ENCODE data around the gene PIGB. TPM values are rescaled to one million over a fixed set of nuclear protein-coding genes. Genes with fewer than 3 reads are reported as not detected.
A peak's percentile ranks its signal among the peaks of the same experiment; 100 is the strongest.
"Not testable (repeated sequence)": the region's sequence is repeated elsewhere in the genome, so short reads cannot be mapped to it uniquely, and the experiment has no call there.

PIGB gene
- total RNA-seq, 1 donor from 2014 or later = 10.9 TPM

- TF ChIP-seq CTCF (IDR thresholded peaks at IDR 0.05; ENCODE audit: insufficient read depth, low read length, poor library complexity, severe bottlenecking) = no peak
- Histone ChIP-seq H3K36me3 (ENCODE audit: control insufficient read depth, insufficient read depth, low read length) (no peaks in the 10 kb centered on the region), H3K4me3 (ENCODE audit: low read depth, low read length) (peak within 1 kb of the TSS; percentile 88), H3K27me3 (ENCODE audit: control insufficient read depth, insufficient read depth, low read length) (no peaks in the 10 kb centered on the region)
- no peak for DNase-seq (ENCODE audit: low read depth)
These were observed 29.1 kb upstream of the PIGB start, which contains the start of gene RAB27A for GRCh38 chr15:55289746-55290527. Gene RAB27A, minus strand, starts transcription at chr15:55289813. Its CDS starts 54,879 bp downstream, at chr15:55234934.

- H3K4me3 ChIP-seq (ENCODE audit: low read depth, low read length) = peak overlapping the region; percentile 88
- peak; percentile 25 for DNase-seq (ENCODE audit: low read depth)
- TF ChIP-seq CTCF (IDR thresholded peaks at IDR 0.05; ENCODE audit: insufficient read depth, low read length, poor library complexity, severe bottlenecking) = peak; percentile 94
- no peaks in the 10 kb centered on the region for H3K36me3 ChIP-seq (ENCODE audit: control insufficient read depth, insufficient read depth, low read length)
- H3K27me3 ChIP-seq (ENCODE audit: control insufficient read depth, insufficient read depth, low read length) = no peaks in the 10 kb centered on the region
These were observed 28.4 kb upstream of the PIGB start for GRCh38 chr15:55290528-55291057.

- DNase-seq (ENCODE audit: low read depth) = no peak
- H3K36me3 ChIP-seq (ENCODE audit: control insufficient read depth, insufficient read depth, low read length) = no peaks in the 10 kb centered on the region
- H3K4me3 ChIP-seq (ENCODE audit: low read depth, low read length) = no peak overlapping the region
- no peak for TF ChIP-seq CTCF (IDR thresholded peaks at IDR 0.05; ENCODE audit: insufficient read depth, low read length, poor library complexity, severe bottlenecking)
- no peaks in the 10 kb centered on the region for H3K27me3 ChIP-seq (ENCODE audit: control insufficient read depth, insufficient read depth, low read length)
These were observed 21.7 kb upstream of the PIGB start for GRCh38 chr15:55297315-55297714.

- not testable (repeated sequence) for DNase-seq (ENCODE audit: low read depth); H3K36me3 ChIP-seq (ENCODE audit: control insufficient read depth, insufficient read depth, low read length); H3K27me3 ChIP-seq (ENCODE audit: control insufficient read depth, insufficient read depth, low read length); H3K4me3 ChIP-seq (ENCODE audit: low read depth, low read length)
These were observed 16.2 kb upstream of the PIGB start for GRCh38 chr15:55302801-55303200.

- no peaks in the 10 kb centered on the region for H3K27me3 ChIP-seq (ENCODE audit: control insufficient read depth, insufficient read depth, low read length)
- peak overlapping the region; percentile 85 for H3K4me3 ChIP-seq (ENCODE audit: low read depth, low read length)
- no peak for DNase-seq (ENCODE audit: low read depth)
- no peaks in the 10 kb centered on the region for H3K36me3 ChIP-seq (ENCODE audit: control insufficient read depth, insufficient read depth, low read length)
- TF ChIP-seq CTCF (IDR thresholded peaks at IDR 0.05; ENCODE audit: insufficient read depth, low read length, poor library complexity, severe bottlenecking) = no peak
These were observed 665 bp downstream of the PIGB start for GRCh38 chr15:55319537-55320237.

GRCh38 chr15:55320238-55320550 lies 1.2 kb downstream of the PIGB start:
- no peak for DNase-seq (ENCODE audit: low read depth)
- H3K4me3 ChIP-seq (ENCODE audit: low read depth, low read length) = no peak overlapping the region
- H3K27me3 ChIP-seq (ENCODE audit: control insufficient read depth, insufficient read depth, low read length) = no peaks in the 10 kb centered on the region
- H3K36me3 ChIP-seq (ENCODE audit: control insufficient read depth, insufficient read depth, low read length) = no peaks in the 10 kb centered on the region
- TF ChIP-seq CTCF (IDR thresholded peaks at IDR 0.05; ENCODE audit: insufficient read depth, low read length, poor library complexity, severe bottlenecking) = no peak
